Measurements from ENCODE around the gene ANKZF1. TPM values are rescaled to one million over a fixed set of nuclear protein-coding genes. Genes with fewer than 3 reads are reported as not detected.

Gene ANKZF1
- total and polyA plus RNA-seq, 2 of the 8 experiments (the other 6 are each of a cell fraction or from before 2014, with no cell fraction given), result 32.5 to 50.1 TPM

- TF ChIP-seq USF2 (IDR thresholded peaks at IDR 0.05; ENCODE audit: low read length) (peak; percentile 95), MAX (IDR thresholded peaks at IDR 0.05) (peak; percentile 97), FOSL1 (IDR thresholded peaks at IDR 0.05; ENCODE audit: insufficient read depth, low read depth, low read length) (no peak), SP1 (IDR thresholded peaks at IDR 0.05; ENCODE audit: low read depth, low read length) (no peak; the same call in 1 of the 2 replicates), TEAD4 (IDR thresholded peaks at IDR 0.05; ENCODE audit: low read depth, low read length) (no peak; the same call in 1 of the 2 replicates), CBX8 (IDR thresholded peaks at IDR 0.05; ENCODE audit: borderline replicate concordance, low read depth, low read length) (no peak), SIRT6 (IDR thresholded peaks at IDR 0.05; ENCODE audit: low read length) (no peak), TAF1 (IDR thresholded peaks at IDR 0.05; ENCODE audit: low read depth, low read length) (peak; percentile 69; the same call in 1 of the 2 replicates), BACH1 (IDR thresholded peaks at IDR 0.05; ENCODE audit: low read length) (peak; percentile 47; the same call in 1 of the 2 replicates), RFX5 (IDR thresholded peaks at IDR 0.05; ENCODE audit: borderline replicate concordance, low read depth, low read length) (no peak), EP300 (IDR thresholded peaks at IDR 0.05; ENCODE audit: borderline replicate concordance in 1 of 2, low read depth in 2 of 2, low read length in 2 of 2) (no peak), KDM4A (IDR thresholded peaks at IDR 0.05; ENCODE audit: low read depth, low read length, severe bottlenecking) (peak; percentile 93), CHD1 (IDR thresholded peaks at IDR 0.05; ENCODE audit: low read depth, low read length) (no peak), NANOG (IDR thresholded peaks at IDR 0.05; ENCODE audit: insufficient read depth, low read depth, low read length, poor library complexity, severe bottlenecking) (peak; percentile 2), JUN (IDR thresholded peaks at IDR 0.05; ENCODE audit: low read depth, low read length) (no peak), GTF2F1 (IDR thresholded peaks at IDR 0.05; ENCODE audit: borderline replicate concordance, low read depth, low read length) (0 out of 2 replicates have a peak, but pooled peaks have one; percentile 66), RBBP5 (IDR thresholded peaks at IDR 0.05; ENCODE audit: borderline replicate concordance, low read depth, low read length) (0 out of 2 replicates have a peak, but pooled peaks have one; percentile 43), PHF8 (conservative IDR thresholded peaks at IDR 0.05; ENCODE audit: low read depth, low read length) (peak; percentile 86), ASH2L (IDR thresholded peaks at IDR 0.05; ENCODE audit: low read length) (peak; percentile 60), SRF (IDR thresholded peaks at IDR 0.05; ENCODE audit: low read depth, low read length) (no peak), YY1 (IDR thresholded peaks at IDR 0.05; ENCODE audit: low read depth, low read length) (no peak), GABPA (IDR thresholded peaks at IDR 0.05; ENCODE audit: borderline replicate concordance, insufficient read depth, low read length) (no peak)
These were observed 10.6 kb upstream of the ANKZF1 start, which contains the start of gene ABCB6 (continued) for GRCh38 chr2:219218732-219219701.
